HL-60/S4 treated with retinoic acid at 250 ng/mL for 4 days and 3 days (cell line): ENCODE data around the gene NT5DC1.
"Not testable (repeated sequence)": the region's sequence is repeated elsewhere in the genome, so short reads cannot be mapped to it uniquely, and the experiment has no call there.

ENCODE experiments used
- in situ Hi-C: fragments of 300-500 bp; cut with MboI; formaldehyde crosslinking; loops from 2 replicates; pipeline ENCODE4 v1.7.0; 2022; ENCODE audit warnings: low sequenced_read_pairs

The NT5DC1 gene

GRCh38 chr6:116088946-116089345 lies 11.7 kb upstream of the NT5DC1 start:
- in situ Hi-C loops, result no loop called here

GRCh38 chr6:116090251-116090650 lies 10.4 kb upstream of the NT5DC1 start:
- in situ Hi-C loops, result no loop called here

- in situ Hi-C loops, result no loop called here
Observed at GRCh38 chr6:116094041-116094440, 6.6 kb upstream of the NT5DC1 start.

GRCh38 chr6:116096048-116096759 lies 4.4 kb upstream of the NT5DC1 start:
- in situ Hi-C loops, result not testable (repeated sequence)

GRCh38 chr6:116096979-116097816 lies 3.5 kb upstream of the NT5DC1 start:
- in situ Hi-C loops, result no loop called here

- in situ Hi-C loops, result no loop called here
Observed at GRCh38 chr6:116099036-116099435, 1.6 kb upstream of the NT5DC1 start.

GRCh38 chr6:116101302-116101718 lies 657 bp downstream of the NT5DC1 start:
- in situ Hi-C loops, result no loop called here

- in situ Hi-C loops, result no loop called here
Observed at GRCh38 chr6:116101790-116102189, 1.1 kb downstream of the NT5DC1 start.

- in situ Hi-C loops, result no loop called here
Observed at GRCh38 chr6:116102873-116103272, 2.2 kb downstream of the NT5DC1 start.

GRCh38 chr6:116104636-116105035 lies 4.0 kb downstream of the NT5DC1 start:
- in situ Hi-C loops, result no loop called here

GRCh38 chr6:116105247-116105646 lies 4.6 kb downstream of the NT5DC1 start:
- in situ Hi-C loops, result no loop called here

GRCh38 chr6:116106146-116106545 lies 5.5 kb downstream of the NT5DC1 start:
- in situ Hi-C loops, result no loop called here

- in situ Hi-C loops, result no loop called here
Observed at GRCh38 chr6:116108836-116109235, 8.2 kb downstream of the NT5DC1 start.

- in situ Hi-C loops, result no loop called here
Observed at GRCh38 chr6:116111552-116112528, 11.2 kb downstream of the NT5DC1 start.

- in situ Hi-C loops, result no loop called here
Observed at GRCh38 chr6:116113386-116113785, 12.7 kb downstream of the NT5DC1 start.

- in situ Hi-C loops, result no loop called here
Observed at GRCh38 chr6:116115781-116116180, 15.1 kb downstream of the NT5DC1 start.

- in situ Hi-C loops, result no loop called here
Observed at GRCh38 chr6:116118608-116119007, 18.0 kb downstream of the NT5DC1 start.

GRCh38 chr6:116120430-116120829 lies 19.8 kb downstream of the NT5DC1 start:
- in situ Hi-C loops, result no loop called here

- in situ Hi-C loops, result no loop called here
Observed at GRCh38 chr6:116126032-116126431, 25.4 kb downstream of the NT5DC1 start, which contains the start of gene COL10A1. Gene COL10A1 (minus strand): TSS chr6:116126132. CDS start chr6:116125492, 640 bp downstream.

GRCh38 chr6:116127771-116128493 lies 27.3 kb downstream of the NT5DC1 start:
- in situ Hi-C loops, result no loop called here
